GM23338 (cell line): ENCODE measurements around the gene ABL2.

Experiments used
- CREB1 ChIP-seq: fragments of 250-450 bp; sonication (Bioruptor Pico); IDR thresholded peaks from 2 replicates; pipeline ENCODE4 v1.5.0; 2020; ENCODE audit warnings: low read depth, mild to moderate bottlenecking, moderate library complexity
- CTCF ChIP-seq, 2 experiments: fragments of 200-600 bp in 1 of 2; sonication (generic) in 1 of 2; conservative IDR thresholded peaks; 2 replicates each; pipeline versions ENCODE4 v1.5.1 to v1.6.1; 2016 to 2017; ENCODE audit warnings: antibody characterized with exemption in 2 of 2, low read depth in 2 of 2, mild to moderate bottlenecking in 2 of 2, moderate library complexity in 1 of 2
- EZH2 ChIP-seq: fragments of 200-600 bp; sonication (generic); IDR thresholded peaks from one replicate; pipeline ENCODE4 v1.8.0; 2017; ENCODE audit warnings: antibody characterized with exemption, mild to moderate bottlenecking, low read depth; ENCODE audit not compliant: unreplicated experiment
- EZH2phosphoT487 ChIP-seq: fragments of 200-600 bp; sonication (generic); IDR thresholded peaks from one replicate; pipeline ENCODE4 v1.8.1; 2018; ENCODE audit warnings: antibody characterized with exemption; ENCODE audit not compliant: unreplicated experiment
- JUNB ChIP-seq: IDR thresholded peaks from one replicate; pipeline ENCODE4 v1.6.1; 2016; ENCODE audit warnings: antibody characterized with exemption; ENCODE audit not compliant: unreplicated experiment
- NANOG ChIP-seq: IDR thresholded peaks from 2 replicates; pipeline ENCODE4 v1.6.1; 2016; ENCODE audit warnings: antibody characterized with exemption, borderline replicate concordance
- POLR2AphosphoS5 ChIP-seq: IDR thresholded peaks from 2 replicates; pipeline ENCODE4 v1.6.1; 2016; ENCODE audit warnings: antibody characterized with exemption, low read depth
- REST ChIP-seq: IDR thresholded peaks from one replicate; pipeline ENCODE4 v1.6.1; 2018; ENCODE audit warnings: antibody characterized with exemption; ENCODE audit not compliant: unreplicated experiment
- STAT1 ChIP-seq: IDR thresholded peaks from one replicate; pipeline ENCODE4 v1.6.1; 2016; ENCODE audit warnings: antibody characterized with exemption; ENCODE audit not compliant: unreplicated experiment
- ZNF114 ChIP-seq: fragments of 250-450 bp; sonication (Bioruptor Pico); IDR thresholded peaks from 2 replicates; pipeline ENCODE4 v1.5.0; 2020; ENCODE audit warnings: mild to moderate bottlenecking, moderate library complexity
- ZNF462 ChIP-seq: fragments of 250-450 bp; sonication (Bioruptor Pico); IDR thresholded peaks from 2 replicates; pipeline ENCODE4 v1.5.0; 2020; ENCODE audit warnings: mild to moderate bottlenecking, moderate library complexity

- no peak for TF ChIP-seq CTCF (conservative IDR thresholded peaks at IDR 0.05; ENCODE audit: low read depth in 2 of 2)
- TF ChIP-seq REST = no peak
- no peak for TF ChIP-seq POLR2AphosphoS5
- TF ChIP-seq CREB1 (CRISPR knock-in tag) = no peak
- no peak for TF ChIP-seq JUNB
- TF ChIP-seq EZH2 = no peak
- TF ChIP-seq EZH2phosphoT487 = no peak
- no peak for TF ChIP-seq STAT1
- no peak for TF ChIP-seq NANOG
- TF ChIP-seq ZNF114 (CRISPR knock-in tag) = no peak
- no peak for TF ChIP-seq ZNF462 (CRISPR knock-in tag)
These were observed 2.4 kb upstream of the ABL2 start for GRCh38 chr1:179231923-179232322.
